ENCODE data around the gene RANBP9.

The RANBP9 gene

DNA sequence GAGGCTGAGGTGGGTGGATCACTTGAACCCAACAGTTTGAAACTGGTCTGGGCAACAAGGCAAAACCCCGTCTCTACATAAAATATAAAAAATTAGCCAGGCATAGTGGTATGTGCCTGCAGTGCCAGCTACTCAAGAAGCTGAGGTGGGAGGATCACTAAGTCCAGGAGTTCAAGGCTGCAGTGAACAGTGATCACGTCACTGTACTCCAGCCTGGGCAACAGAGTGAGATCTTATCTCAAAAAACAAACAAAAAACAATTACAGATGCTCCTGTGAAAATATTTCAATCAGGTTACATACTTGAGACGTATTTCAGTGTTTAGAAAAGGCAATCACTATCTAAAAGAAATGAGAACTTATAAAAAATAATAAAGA lies 33.8 kb downstream of the RANBP9 start:
- DNase-seq (ENCODE audit: low spot score) = no peak

DNA sequence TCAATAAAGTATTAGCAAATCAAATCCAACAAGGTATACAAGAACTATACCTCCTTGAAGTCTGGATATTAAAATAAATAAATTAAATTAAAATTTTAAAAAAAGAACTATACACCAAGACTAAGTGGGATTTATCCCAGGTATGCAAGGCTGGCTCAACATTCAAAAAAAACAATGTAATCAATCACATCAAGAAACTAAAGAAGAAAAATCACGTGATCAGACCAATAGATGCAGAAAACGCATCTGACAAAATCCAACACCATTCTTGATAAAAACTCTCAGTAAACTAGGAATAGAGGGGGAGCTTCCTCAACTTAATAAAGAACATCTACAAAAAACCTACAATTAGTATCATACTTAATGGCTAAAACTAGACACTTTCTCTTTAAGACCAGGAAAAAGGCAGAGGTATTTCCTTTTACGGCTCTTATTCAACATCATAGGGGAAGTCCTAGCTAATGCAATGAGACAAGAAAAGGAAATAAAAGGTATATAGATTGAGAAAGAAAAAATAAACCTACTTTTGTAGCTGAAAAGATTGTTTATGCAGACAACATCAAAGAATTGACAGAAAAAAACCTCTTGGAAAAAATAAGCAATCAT lies 35.0 kb downstream of the RANBP9 start:
- DNase-seq (ENCODE audit: low spot score) = no peak

DNA sequence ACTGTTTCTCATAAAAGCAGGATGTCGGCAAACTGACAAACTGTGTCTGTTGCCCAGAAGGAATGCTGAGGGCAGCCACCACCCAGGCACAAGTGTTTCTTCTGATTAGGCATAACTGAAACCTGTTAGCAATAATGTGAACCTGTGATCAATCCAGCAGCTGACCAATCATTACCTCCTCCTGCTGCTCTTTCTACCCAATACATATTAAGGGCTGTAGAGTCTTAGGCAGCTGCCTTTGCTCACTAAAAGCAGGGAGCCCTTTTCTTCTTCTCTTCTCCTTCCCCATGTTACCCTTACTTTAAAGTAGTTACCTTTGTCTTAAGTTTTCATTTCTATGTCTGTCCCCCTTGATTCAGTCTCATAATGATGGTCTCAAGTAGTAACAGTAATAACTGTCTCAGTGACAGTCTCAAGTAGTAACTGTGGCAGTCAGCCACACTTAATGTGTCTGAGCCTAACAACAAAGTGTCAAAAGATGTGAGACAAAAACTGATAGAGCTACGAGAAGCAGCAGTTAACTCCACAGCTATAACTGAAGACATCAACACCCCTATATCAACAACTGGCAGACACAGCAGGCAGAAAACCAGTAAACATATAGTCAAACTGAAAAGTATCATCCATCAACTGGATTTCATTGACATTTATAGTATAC lies 37.0 kb downstream of the RANBP9 start:
- DNase-seq (ENCODE audit: low spot score) = no peak

- no peak for DNase-seq (ENCODE audit: low spot score)
Measured at GRCh38 chr6:13673825-13674444, 37.7 kb downstream of the RANBP9 start.

- no peak for DNase-seq (ENCODE audit: low spot score)
Measured at GRCh38 chr6:13673368-13673767, 38.3 kb downstream of the RANBP9 start.

DNA sequence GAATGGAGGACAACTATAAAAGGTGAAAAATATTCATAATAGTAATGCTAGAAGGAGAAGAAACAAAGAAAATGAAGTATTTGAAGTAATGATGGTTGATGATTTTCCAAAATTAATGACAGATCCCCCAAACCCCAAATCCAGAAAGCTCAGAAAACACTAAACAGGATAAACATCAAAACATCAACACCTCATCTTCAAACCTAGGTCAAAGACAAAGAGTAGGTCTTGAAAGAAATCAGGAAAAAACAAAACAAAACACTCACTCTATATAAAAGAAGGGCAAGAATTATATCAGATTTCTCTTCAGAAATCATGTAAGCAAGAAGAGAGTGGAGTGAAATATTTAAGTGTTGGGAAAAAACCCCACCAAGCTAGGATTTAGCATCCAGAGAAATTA lies 38.7 kb downstream of the RANBP9 start:
- DNase-seq (ENCODE audit: low spot score) = no peak

DNA sequence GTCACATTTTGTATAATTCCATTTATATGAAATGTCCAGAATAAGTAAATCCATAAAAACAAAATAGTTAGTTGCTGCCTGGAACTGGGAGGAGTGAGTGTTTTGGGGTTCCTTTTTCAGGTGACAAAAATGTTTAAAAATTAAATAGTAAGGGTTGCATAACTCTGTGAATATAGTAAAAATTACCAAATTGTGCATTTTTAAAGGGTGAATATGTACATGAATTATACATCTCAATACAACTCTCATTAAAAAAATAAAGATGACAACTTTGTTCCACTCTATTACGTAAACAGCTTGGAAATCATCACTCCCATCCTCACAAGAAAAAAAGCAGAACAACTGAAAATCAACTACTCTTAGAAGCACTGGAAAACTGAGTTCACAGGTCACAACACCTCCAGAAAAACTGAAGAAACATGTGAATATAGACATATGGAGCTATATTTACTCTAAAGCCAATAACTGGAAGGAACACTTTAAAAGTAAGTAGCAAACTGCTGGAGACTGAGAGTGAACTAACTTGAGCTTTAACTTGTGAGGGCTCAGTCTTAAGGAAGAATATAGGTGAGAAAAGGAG lies 40.0 kb downstream of the RANBP9 start:
- DNase-seq (ENCODE audit: low spot score) = no peak

DNA sequence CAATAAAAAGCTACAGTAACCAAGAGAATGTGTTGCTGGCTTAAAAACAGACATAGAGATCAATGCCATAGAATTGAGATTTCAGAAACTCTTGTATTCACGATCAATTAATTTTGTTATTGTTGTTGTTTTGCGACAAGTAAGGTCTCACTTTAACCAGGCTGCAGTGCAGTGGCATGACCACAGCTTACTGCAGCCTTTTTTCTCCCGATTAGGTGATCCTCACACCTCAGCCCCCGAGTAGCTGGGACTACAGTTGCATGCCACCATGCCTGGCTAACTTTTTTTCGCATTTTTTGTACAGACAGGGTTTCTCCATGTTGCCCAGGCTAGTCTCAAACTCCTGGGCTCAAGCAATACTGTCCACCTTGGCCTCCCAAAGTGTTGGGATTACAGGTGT lies 42.2 kb downstream of the RANBP9 start:
- DNase-seq (ENCODE audit: low spot score) = no peak

DNA sequence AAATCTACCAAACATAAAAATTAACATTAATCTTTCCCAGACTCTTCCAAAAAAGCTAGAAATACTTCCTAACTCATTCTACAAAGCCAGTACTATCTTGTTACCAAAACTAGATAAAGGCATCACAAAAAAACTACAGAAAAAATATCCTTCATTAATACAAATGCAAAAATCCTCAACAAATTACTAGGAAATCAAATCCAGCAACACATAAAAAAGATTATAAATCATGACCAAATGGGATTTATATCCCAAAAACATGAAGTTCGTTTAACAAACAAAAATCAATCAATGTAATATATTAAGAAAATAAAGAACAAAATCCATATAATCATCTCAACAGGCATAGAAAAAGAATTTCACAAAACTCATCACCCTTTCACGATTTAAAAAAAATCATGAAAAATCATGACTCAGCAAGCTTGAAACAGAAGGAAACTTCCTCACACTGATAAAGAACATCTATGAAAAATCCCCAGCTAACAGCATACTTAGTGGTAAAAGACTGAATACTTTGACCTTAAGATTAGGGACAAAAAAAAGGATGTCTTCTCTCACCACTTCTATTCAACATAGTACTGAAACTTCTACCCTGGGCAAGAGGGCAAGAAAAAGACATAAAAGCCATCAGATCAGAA lies 43.2 kb downstream of the RANBP9 start:
- DNase-seq (ENCODE audit: low spot score) = no peak

DNA sequence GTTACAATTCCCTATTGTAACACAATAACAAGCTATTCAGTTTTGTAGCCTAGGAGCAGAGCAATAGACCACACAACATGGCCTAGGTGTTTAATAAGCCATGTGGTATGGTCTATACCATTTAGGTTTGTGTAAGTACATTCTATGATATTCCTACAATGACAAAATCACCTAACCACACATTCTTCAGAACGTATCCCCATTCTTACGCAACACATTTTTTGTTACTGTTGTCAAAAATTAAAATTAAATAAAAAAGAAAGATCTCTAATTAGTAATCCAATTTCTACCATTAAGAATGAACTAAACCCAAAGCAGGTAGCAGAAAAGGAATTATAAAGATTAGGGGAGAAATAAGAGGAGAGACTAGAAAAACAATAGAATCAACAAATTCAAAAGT lies 44.0 kb downstream of the RANBP9 start:
- no peak for DNase-seq (ENCODE audit: low spot score)

GRCh38 chr6:13666194-13667105 lies 45.2 kb downstream of the RANBP9 start:
- DNase-seq (ENCODE audit: low spot score) = no peak

- DNase-seq (ENCODE audit: low spot score) = no peak
Measured at GRCh38 chr6:13664703-13665352, 46.8 kb downstream of the RANBP9 start.

GRCh38 chr6:13663986-13664385 lies 47.6 kb downstream of the RANBP9 start:
- no peak for DNase-seq (ENCODE audit: low spot score)

GRCh38 chr6:13662651-13663334 lies 48.8 kb downstream of the RANBP9 start:
- no peak for DNase-seq (ENCODE audit: low spot score)

GRCh38 chr6:13661647-13662046 lies 50.0 kb downstream of the RANBP9 start:
- DNase-seq (ENCODE audit: low spot score) = no peak

- DNase-seq (ENCODE audit: low spot score) = no peak
Measured at GRCh38 chr6:13660893-13661292, 50.7 kb downstream of the RANBP9 start.

DNA sequence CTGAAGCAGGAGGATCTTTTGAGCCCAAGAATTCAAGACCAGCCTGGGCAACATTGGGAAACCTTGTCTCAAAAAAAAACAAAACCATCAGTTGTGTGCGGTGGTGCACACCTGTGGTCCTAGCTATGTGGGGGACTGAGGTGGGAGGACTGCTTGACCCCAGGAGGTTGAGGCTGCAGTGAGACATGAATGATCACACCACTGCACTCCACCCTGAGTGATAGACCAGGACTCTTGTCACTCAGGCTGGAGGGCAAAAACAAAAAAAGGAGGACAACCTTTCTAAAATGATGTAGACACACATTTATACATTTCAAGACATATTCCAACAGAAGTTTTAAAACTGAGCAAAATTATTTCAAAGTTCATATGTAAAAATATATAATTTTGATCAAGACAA lies 51.4 kb downstream of the RANBP9 start:
- no peak for DNase-seq (ENCODE audit: low spot score)

GRCh38 chr6:13655700-13656099 lies 55.9 kb downstream of the RANBP9 start:
- no peak for DNase-seq (ENCODE audit: low spot score)

DNA sequence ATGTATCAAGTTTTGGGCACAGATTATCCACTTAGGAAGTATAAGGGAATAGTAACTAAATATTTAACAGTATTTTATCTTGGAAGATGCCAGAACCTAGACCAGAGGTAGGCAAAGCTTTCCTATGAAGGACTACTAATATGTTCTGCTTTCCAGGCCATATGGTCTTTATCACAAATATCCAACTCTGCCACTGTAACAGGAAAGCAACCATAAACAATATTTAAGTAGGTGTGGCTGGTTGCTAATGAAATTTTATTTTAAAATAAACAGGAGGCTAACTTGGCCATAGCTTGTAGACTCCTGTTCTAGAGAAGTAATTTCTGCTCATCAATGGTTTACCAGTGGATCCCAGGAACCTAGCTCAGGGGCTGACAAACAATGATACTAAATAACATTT lies 57.1 kb downstream of the RANBP9 start:
- DNase-seq (ENCODE audit: low spot score) = no peak

DNA sequence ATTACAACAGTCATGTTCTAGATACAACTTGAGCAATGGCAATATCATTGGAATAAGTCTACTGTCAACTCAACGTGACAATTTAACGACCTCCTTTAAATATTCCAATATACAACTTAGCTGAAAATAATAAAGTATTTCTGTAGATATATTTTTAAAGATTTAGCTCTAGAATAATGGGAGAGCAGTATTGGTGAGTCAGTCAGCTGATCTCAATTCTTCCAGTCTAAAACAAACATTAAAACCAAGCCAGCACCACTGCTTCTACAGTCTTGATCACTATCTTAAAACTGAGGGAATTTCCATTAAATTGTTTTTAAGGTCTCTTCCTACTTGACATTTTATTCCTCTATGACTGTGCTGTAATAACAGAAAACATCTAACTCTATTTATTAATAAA lies 58.3 kb downstream of the RANBP9 start:
- no peak for DNase-seq (ENCODE audit: low spot score)

- no peak for DNase-seq (ENCODE audit: low spot score)
Measured at GRCh38 chr6:13649393-13649792, 62.2 kb downstream of the RANBP9 start.
